Fibroblast of villous mesenchyme (primary cell): ENCODE data around the gene PRDM16. TPM values are rescaled to one million over a fixed set of nuclear protein-coding genes. Genes with fewer than 3 reads are reported as not detected.
A peak's percentile ranks its signal among the peaks of the same experiment; 100 is the strongest.

Experiments
- DNase-seq: peaks from one replicate; pipeline ENCODE4 v3.0.0-alpha.2; 2010; ENCODE audit warnings: low read depth
- H3K4me3 ChIP-seq: 2 replicates; pipeline ENCODE4 v1.5.1; 2011; ENCODE audit warnings: low read depth, mild to moderate bottlenecking, low read length
- total RNA-seq: library from RNA; depleted of rRNA; stranded (reverse); fragments of >200 nt; gene quantifications from 2 replicates; pipeline ENCODE4 v1.2.3, GENCODE V29; 2012
- TF ChIP-seq, protein P1 (sequence below): IDR thresholded peaks from 2 replicates; pipeline ENCODE4 v1.5.1; 2012; ENCODE audit warnings: low read depth, mild to moderate bottlenecking, low read length; ENCODE audit not compliant: insufficient read depth

PRDM16 gene
- total RNA-seq, 1 donor: 1.7 TPM

DNA sequence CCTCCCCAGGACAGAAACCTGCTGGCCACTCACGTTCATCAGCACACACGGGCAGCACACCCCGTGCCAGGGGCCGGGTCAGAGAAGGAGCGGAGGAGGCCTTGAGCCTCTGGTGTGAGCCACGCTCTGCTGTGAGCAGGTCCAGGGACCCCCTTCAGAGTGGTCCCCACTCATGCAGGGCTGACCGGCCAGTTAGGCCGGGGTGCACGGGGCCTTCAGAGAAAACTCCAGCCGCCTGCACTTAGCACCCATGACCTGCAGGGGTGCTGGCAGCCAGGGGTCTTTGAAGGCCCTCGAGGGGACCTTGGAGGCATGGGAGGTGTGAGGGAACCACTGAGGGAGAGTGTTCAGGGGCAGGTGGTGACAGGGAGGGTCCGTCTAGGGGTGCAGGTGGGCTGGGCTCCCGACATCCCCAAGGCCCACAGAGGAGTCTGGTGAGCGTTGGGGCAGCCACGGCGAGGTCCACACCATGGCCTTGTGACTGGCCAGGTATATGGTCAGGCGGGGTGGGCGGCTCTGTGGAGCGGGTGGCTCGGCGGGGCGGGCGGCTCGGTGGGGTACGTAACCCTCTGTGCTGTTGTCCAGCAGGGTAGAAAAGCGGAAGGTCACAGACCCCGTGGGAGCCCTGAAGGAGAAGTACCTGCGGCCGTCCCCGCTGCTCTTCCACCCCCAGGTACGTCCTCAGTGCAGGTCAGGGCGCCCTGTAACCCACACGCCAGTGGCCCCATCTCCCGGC lies 345.1 kb downstream of the PRDM16 start:
- TF ChIP-seq, protein P1, sequence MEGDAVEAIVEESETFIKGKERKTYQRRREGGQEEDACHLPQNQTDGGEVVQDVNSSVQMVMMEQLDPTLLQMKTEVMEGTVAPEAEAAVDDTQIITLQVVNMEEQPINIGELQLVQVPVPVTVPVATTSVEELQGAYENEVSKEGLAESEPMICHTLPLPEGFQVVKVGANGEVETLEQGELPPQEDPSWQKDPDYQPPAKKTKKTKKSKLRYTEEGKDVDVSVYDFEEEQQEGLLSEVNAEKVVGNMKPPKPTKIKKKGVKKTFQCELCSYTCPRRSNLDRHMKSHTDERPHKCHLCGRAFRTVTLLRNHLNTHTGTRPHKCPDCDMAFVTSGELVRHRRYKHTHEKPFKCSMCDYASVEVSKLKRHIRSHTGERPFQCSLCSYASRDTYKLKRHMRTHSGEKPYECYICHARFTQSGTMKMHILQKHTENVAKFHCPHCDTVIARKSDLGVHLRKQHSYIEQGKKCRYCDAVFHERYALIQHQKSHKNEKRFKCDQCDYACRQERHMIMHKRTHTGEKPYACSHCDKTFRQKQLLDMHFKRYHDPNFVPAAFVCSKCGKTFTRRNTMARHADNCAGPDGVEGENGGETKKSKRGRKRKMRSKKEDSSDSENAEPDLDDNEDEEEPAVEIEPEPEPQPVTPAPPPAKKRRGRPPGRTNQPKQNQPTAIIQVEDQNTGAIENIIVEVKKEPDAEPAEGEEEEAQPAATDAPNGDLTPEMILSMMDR: no peak
- no peak for DNase-seq
- no peak overlapping the region for H3K4me3 ChIP-seq

DNA sequence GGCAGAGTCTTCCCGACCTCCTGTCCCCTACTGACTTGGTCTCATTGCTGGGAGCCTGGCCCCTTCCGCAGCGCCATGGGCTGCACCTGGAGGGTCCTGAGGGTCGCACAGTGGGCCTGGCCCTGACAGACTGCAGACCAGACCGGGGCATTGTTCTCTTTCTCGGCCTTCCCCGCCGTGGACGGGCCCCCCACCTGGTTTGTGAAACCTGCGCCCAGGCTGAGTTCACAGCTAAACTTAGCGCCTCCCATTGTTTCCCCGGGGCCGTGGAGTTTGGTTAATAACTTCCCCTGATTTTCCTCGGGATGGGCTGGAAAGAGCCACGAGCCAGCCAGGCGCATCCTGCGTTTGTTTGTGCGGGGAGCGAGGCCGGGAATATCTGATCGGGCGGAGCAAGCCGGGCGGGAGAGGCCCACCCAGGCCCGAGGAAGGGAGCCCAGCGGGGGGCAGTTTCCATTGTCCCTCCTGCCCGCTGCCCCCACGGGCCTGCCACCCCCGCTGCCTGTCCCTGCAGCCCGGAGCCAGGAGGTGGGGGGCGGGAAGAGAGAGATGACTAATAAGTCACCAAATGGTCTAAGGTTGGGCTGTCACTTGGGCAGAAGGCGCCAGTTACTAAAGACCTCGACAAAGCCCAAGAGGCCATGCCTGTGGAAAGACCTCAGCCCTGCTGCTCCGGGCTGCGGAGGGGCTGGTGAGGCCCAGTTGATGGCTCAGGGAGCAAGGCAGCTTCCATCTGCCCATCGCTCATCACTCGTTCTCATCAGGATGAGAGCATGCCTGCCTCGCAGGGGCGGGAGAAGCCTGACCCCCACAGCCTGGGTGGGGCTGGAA lies 346.5 kb downstream of the PRDM16 start:
- H3K4me3 ChIP-seq: no peak overlapping the region
- DNase-seq: no peak
- TF ChIP-seq, protein P1: no peak

DNA sequence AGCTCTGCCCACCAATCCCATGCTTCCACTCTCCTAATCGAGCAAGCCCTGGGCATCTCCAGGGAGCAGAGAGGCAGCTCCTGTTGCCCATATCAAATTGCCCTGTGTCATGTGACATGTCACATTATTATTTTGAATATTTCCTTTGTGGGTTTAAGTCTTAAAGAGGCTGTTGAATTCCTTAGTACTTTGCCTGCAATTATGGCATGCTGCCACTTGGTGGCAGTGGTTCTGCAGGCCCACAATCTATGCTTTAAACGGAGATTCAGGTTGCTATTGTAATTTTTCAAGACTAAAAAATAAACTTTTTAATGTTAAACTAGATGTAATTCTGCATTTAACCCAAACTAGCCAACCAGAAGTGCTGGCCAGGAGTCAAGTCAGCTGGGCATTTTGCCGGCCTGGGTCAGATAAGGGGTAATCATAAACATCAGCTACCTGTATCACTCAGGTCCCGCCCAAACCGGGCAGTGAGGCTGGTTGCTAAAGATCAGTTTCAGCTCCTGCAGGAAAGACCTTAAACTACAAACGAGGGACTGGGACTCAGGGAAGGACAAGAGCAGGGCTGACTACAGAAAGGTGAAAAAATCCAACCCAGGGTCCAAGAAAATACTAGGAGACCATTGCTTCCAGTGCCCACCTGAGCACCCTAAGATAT lies 348.2 kb downstream of the PRDM16 start:
- no peak overlapping the region for H3K4me3 ChIP-seq
- DNase-seq: no peak
- TF ChIP-seq, protein P1: peak; percentile 9

DNA sequence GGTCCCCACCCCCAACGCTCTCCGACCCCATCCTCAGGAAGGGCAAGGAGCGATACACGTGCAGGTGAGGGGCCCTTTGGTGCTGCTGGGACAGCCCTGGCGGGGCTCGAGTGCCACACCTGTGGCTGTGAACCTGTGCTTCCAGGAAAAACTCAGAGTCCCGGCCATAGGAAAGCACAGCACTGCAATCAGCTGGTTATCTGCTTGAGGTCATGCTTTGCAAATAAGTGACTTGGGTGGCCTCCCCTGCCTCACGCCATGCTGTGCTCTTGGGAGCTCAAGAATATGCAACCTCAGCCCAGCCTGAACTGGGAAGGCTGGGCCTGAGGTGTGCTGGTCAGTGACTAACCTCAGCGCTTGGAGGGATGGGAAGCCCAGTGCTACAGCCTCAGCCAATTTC lies 348.9 kb downstream of the PRDM16 start:
- TF ChIP-seq, protein P1: no peak
- no peak overlapping the region for H3K4me3 ChIP-seq
- DNase-seq: no peak

DNA sequence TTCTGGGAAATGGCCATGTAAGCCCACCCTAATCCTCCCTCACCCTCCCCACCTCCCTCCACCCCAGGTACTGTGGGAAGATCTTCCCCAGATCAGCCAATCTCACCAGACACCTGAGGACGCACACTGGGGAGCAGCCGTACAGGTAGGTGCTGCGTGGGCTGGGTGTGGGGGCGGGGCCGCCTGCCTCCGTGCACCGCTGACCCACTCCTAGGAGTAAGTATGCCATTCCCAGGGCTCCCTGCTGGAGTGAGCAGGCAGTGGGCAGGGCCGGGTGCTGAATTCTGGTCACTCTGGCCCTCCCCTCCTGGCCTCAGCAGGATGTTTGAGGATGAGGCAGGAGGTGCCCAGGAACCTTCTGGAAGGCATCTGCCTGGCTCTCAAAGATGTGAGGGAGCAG lies 349.6 kb downstream of the PRDM16 start:
- DNase-seq: no peak
- H3K4me3 ChIP-seq: no peak overlapping the region
- TF ChIP-seq, protein P1: no peak

DNA sequence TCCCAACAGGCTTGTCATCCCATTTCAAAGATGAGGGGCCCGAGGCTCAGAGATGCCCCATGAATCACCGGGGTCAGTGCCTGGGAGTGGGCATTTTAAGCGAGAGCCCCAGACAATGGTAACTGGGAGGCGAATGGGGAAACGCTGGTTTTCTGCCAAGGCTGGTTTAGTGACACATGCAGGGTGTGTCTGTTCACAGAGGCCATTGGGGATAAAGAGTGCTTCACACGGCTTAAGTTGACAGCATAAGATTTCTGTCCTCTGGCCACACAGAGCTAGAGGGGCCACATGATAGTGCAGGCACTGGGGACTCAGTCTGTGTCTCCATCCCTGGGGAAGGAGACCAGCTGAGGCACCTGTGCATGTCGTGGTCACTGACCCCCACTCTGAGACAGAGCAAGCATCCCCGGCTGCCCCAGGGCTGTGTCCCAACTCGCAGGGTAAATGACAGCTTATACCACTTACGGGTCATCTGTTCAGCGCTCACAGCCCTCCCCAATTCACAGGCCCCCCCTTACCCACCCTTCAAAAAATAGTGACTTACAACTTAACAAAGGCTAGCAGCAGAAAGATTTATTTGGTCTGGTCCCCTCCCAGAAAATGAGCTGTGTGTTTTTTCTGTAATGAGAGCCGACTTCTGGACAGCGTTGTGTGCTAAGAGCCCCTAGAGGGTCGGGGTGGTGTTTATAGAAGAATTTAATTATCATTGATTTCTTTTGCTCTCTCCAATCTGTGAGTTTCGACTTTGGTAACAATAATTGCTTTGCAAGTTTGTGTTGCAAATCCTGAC lies 350.6 kb downstream of the PRDM16 start:
- H3K4me3 ChIP-seq: no peak overlapping the region
- DNase-seq: no peak
- TF ChIP-seq, protein P1: no peak
